ENCODE data around the gene CAPZA3.
"Not testable (repeated sequence)": the region's sequence is repeated elsewhere in the genome, so short reads cannot be mapped to it uniquely, and the experiment has no call there.

Gene CAPZA3

GRCh38 chr12:18737819-18738218 lies at the start of gene CAPZA3, which contains the start of gene PLCZ1:
CAPZA3 (plus strand) TSS chr12:18738119; CDS start chr12:18738269, 150 bp downstream.
PLCZ1 (minus strand) TSS chr12:18738012; CDS start chr12:18737371, 641 bp downstream.
- no peak for DNase-seq

- no peak for DNase-seq
Observed at GRCh38 chr12:18689771-18690170, 48.1 kb upstream of the CAPZA3 start.

GRCh38 chr12:18690653-18691052 lies 47.3 kb upstream of the CAPZA3 start:
- DNase-seq: no peak

- not testable (repeated sequence) for DNase-seq
Observed at GRCh38 chr12:18693986-18694385, 43.9 kb upstream of the CAPZA3 start.

GRCh38 chr12:18696971-18697602 lies 40.8 kb upstream of the CAPZA3 start:
- DNase-seq: no peak

- no peak for DNase-seq
Observed at GRCh38 chr12:18700271-18700670, 37.6 kb upstream of the CAPZA3 start.

GRCh38 chr12:18703321-18703720 lies 34.6 kb upstream of the CAPZA3 start:
- no peak for DNase-seq

- no peak for DNase-seq
Observed at GRCh38 chr12:18703911-18704310, 34.0 kb upstream of the CAPZA3 start.

GRCh38 chr12:18706798-18707197 lies 31.1 kb upstream of the CAPZA3 start:
- DNase-seq: no peak

- no peak for DNase-seq
Observed at GRCh38 chr12:18716236-18716635, 21.7 kb upstream of the CAPZA3 start.

- DNase-seq: no peak
Observed at GRCh38 chr12:18718462-18718861, 19.5 kb upstream of the CAPZA3 start.

GRCh38 chr12:18719922-18720510 lies 17.9 kb upstream of the CAPZA3 start:
- no peak for DNase-seq

GRCh38 chr12:18720690-18721089 lies 17.2 kb upstream of the CAPZA3 start:
- no peak for DNase-seq

GRCh38 chr12:18721452-18721851 lies 16.5 kb upstream of the CAPZA3 start:
- no peak for DNase-seq

GRCh38 chr12:18723752-18724151 lies 14.2 kb upstream of the CAPZA3 start:
- DNase-seq: no peak

GRCh38 chr12:18731156-18731555 lies 6.8 kb upstream of the CAPZA3 start:
- DNase-seq: no peak

GRCh38 chr12:18747895-18748294 lies 10.0 kb downstream of the CAPZA3 start:
- no peak for DNase-seq

- no peak for DNase-seq
Observed at GRCh38 chr12:18749386-18749957, 11.6 kb downstream of the CAPZA3 start.

GRCh38 chr12:18750085-18750484 lies 12.2 kb downstream of the CAPZA3 start:
- no peak for DNase-seq

GRCh38 chr12:18751866-18752265 lies 13.9 kb downstream of the CAPZA3 start:
- no peak for DNase-seq

GRCh38 chr12:18752280-18752920 lies 14.5 kb downstream of the CAPZA3 start:
- peak; percentile 11 for DNase-seq

GRCh38 chr12:18752947-18753346 lies 15.0 kb downstream of the CAPZA3 start:
- no peak for DNase-seq

GRCh38 chr12:18753481-18754123 lies 15.7 kb downstream of the CAPZA3 start:
- no peak for DNase-seq

Measured in hematopoietic multipotent progenitor cell treated with erythropoietin and hydrocortisone succinate and interleukin-3 and kit ligand, for 8 days (in vitro differentiated cells).